ENCODE measurements around the gene CYP19A1. TPM values are rescaled to one million over a fixed set of nuclear protein-coding genes. Genes with fewer than 3 reads are reported as not detected.

Gene CYP19A1
- polyA plus RNA-seq, 1 donor: 8.3 TPM

- Histone ChIP-seq H3K4me3 (ENCODE audit: low read length) (no peak overlapping the region), H3K9me3 (ENCODE audit: control insufficient read depth, low read depth, low read length) (no peaks in the 10 kb centered on the region), H3K27ac (ENCODE audit: low read length) (no peak overlapping the region), H3K4me1 (ENCODE audit: control insufficient read depth, insufficient read depth, low read length) (no peaks in the 10 kb centered on the region), H3K27me3 (ENCODE audit: control insufficient read depth, insufficient read depth, low read length) (no peaks in the 10 kb centered on the region), H3K36me3 (ENCODE audit: control insufficient read depth, insufficient read depth, low read length) (no peaks in the 10 kb centered on the region)
- WGBS (ENCODE audit: insufficient coverage, low lambda C conversion rate): 100% methylated on average over 1 of the region's 9 CpGs
- no peak for DNase-seq
Measured at GRCh38 chr15:51363383-51363782, 25.0 kb upstream of the CYP19A1 start.

DNA sequence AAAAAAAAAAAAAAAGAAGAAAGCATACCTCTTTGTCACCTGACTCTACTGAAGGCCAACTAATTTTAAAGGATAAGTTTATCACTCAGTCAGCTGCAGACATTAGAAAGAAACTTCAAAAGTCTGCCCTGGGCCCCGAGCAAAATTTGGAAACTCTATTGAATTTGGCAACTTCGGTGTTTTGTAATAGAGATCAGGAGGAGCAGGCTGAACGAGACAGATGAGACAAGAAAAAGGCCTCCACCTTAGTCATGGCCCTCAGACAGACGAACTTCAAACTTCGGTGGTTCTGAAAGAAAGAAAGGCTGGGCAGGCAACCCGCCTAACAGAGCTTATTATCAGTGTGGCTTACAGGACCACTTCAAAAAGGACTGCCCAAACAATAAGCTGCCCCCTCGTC, 21.6 kb upstream of the CYP19A1 start:
- H3K27ac ChIP-seq (ENCODE audit: low read length): no peak overlapping the region
- H3K4me1 ChIP-seq (ENCODE audit: control insufficient read depth, insufficient read depth, low read length): no peaks in the 10 kb centered on the region
- H3K9me3 ChIP-seq (ENCODE audit: control insufficient read depth, low read depth, low read length): no peaks in the 10 kb centered on the region
- no peak overlapping the region for H3K4me3 ChIP-seq (ENCODE audit: low read length)
- H3K27me3 ChIP-seq (ENCODE audit: control insufficient read depth, insufficient read depth, low read length): no peaks in the 10 kb centered on the region
- no peaks in the 10 kb centered on the region for H3K36me3 ChIP-seq (ENCODE audit: control insufficient read depth, insufficient read depth, low read length)
- DNase-seq: no peak
- no CpG with 5 or more reads among the region's 7 CpGs for WGBS (ENCODE audit: insufficient coverage, low lambda C conversion rate)

GRCh38 chr15:51356983-51357382, 18.6 kb upstream of the CYP19A1 start:
- H3K27ac ChIP-seq (ENCODE audit: low read length): no peak overlapping the region
- H3K4me3 ChIP-seq (ENCODE audit: low read length): no peak overlapping the region
- no peaks in the 10 kb centered on the region for H3K9me3 ChIP-seq (ENCODE audit: control insufficient read depth, low read depth, low read length)
- H3K4me1 ChIP-seq (ENCODE audit: control insufficient read depth, insufficient read depth, low read length): no peaks in the 10 kb centered on the region
- H3K36me3 ChIP-seq (ENCODE audit: control insufficient read depth, insufficient read depth, low read length): no peaks in the 10 kb centered on the region
- no peaks in the 10 kb centered on the region for H3K27me3 ChIP-seq (ENCODE audit: control insufficient read depth, insufficient read depth, low read length)
- no peak for DNase-seq
- 83% methylated on average over 2 of the region's 6 CpGs for WGBS (ENCODE audit: insufficient coverage, low lambda C conversion rate)

DNA sequence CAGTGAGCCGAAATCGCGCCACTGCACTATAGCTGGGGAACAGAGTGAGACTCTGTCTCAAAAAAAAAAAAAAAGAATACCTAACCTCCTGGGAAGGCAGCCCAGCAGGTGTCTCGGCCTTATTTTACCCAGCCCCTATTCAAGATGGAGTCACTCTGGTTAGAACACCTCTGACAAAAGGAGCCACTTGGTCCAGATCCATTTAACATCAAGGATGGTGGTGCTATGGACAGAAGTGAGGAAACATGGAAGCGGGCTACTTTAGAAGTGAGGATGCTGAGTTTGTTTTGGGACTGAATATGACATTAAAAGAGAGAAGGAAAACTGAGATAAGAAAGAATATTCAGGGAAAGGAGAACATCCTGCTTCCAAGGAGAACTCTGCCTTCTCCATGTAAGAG, 17.8 kb upstream of the CYP19A1 start:
- Histone ChIP-seq H3K9me3 (ENCODE audit: control insufficient read depth, low read depth, low read length) (no peaks in the 10 kb centered on the region), H3K4me3 (ENCODE audit: low read length) (no peak overlapping the region), H3K27me3 (ENCODE audit: control insufficient read depth, insufficient read depth, low read length) (no peaks in the 10 kb centered on the region), H3K36me3 (ENCODE audit: control insufficient read depth, insufficient read depth, low read length) (no peaks in the 10 kb centered on the region), H3K27ac (ENCODE audit: low read length) (no peak overlapping the region), H3K4me1 (ENCODE audit: control insufficient read depth, insufficient read depth, low read length) (no peaks in the 10 kb centered on the region)
- no CpG with 5 or more reads among the region's 5 CpGs for WGBS (ENCODE audit: insufficient coverage, low lambda C conversion rate)
- no peak for DNase-seq

DNA sequence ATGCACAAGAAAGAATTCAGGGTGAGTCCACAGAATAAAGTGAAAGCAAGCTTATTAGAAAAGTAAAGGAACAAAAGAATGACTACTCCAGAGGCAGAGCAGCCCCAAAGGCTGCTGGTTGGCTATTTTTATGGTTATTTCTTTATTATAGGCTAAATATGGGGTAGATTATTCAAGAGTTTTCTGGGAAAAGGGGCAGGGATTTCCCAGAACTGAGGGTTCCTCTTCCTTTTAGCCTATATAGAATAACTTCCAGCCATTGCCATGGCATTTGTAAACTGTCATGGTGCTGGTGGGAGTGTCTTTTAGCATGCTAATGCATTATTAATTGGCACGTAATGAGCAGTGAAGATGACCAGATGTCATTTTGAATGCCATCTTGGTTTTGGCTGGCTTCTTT, 16.7 kb upstream of the CYP19A1 start:
- Histone ChIP-seq H3K36me3 (ENCODE audit: control insufficient read depth, insufficient read depth, low read length) (no peaks in the 10 kb centered on the region), H3K9me3 (ENCODE audit: control insufficient read depth, low read depth, low read length) (no peaks in the 10 kb centered on the region), H3K4me3 (ENCODE audit: low read length) (no peak overlapping the region), H3K27me3 (ENCODE audit: control insufficient read depth, insufficient read depth, low read length) (no peaks in the 10 kb centered on the region), H3K4me1 (ENCODE audit: control insufficient read depth, insufficient read depth, low read length) (no peaks in the 10 kb centered on the region), H3K27ac (ENCODE audit: low read length) (no peak overlapping the region)
- WGBS (ENCODE audit: insufficient coverage, low lambda C conversion rate): no CpG with 5 or more reads among the region's 1 CpG
- DNase-seq: no peak

GRCh38 chr15:51353976-51354375, 15.6 kb upstream of the CYP19A1 start:
- Histone ChIP-seq H3K4me1 (ENCODE audit: control insufficient read depth, insufficient read depth, low read length) (no peaks in the 10 kb centered on the region), H3K27me3 (ENCODE audit: control insufficient read depth, insufficient read depth, low read length) (no peaks in the 10 kb centered on the region), H3K4me3 (ENCODE audit: low read length) (no peak overlapping the region), H3K9me3 (ENCODE audit: control insufficient read depth, low read depth, low read length) (no peaks in the 10 kb centered on the region), H3K27ac (ENCODE audit: low read length) (no peak overlapping the region), H3K36me3 (ENCODE audit: control insufficient read depth, insufficient read depth, low read length) (no peaks in the 10 kb centered on the region)
- no peak for DNase-seq
- no CpG with 5 or more reads among the region's 2 CpGs for WGBS (ENCODE audit: insufficient coverage, low lambda C conversion rate)

- Histone ChIP-seq H3K27me3 (ENCODE audit: control insufficient read depth, insufficient read depth, low read length) (no peaks in the 10 kb centered on the region), H3K4me3 (ENCODE audit: low read length) (no peak overlapping the region), H3K4me1 (ENCODE audit: control insufficient read depth, insufficient read depth, low read length) (no peaks in the 10 kb centered on the region), H3K9me3 (ENCODE audit: control insufficient read depth, low read depth, low read length) (no peaks in the 10 kb centered on the region), H3K27ac (ENCODE audit: low read length) (no peak overlapping the region), H3K36me3 (ENCODE audit: control insufficient read depth, insufficient read depth, low read length) (no peaks in the 10 kb centered on the region)
- 93% methylated on average over 2 of the region's 3 CpGs for WGBS (ENCODE audit: insufficient coverage, low lambda C conversion rate)
- DNase-seq: no peak
Measured at GRCh38 chr15:51350723-51351122, 12.3 kb upstream of the CYP19A1 start.

GRCh38 chr15:51349156-51349844, 10.9 kb upstream of the CYP19A1 start:
- DNase-seq: no peak
- WGBS (ENCODE audit: insufficient coverage, low lambda C conversion rate): 100% methylated on average over 1 of the region's 4 CpGs

DNA sequence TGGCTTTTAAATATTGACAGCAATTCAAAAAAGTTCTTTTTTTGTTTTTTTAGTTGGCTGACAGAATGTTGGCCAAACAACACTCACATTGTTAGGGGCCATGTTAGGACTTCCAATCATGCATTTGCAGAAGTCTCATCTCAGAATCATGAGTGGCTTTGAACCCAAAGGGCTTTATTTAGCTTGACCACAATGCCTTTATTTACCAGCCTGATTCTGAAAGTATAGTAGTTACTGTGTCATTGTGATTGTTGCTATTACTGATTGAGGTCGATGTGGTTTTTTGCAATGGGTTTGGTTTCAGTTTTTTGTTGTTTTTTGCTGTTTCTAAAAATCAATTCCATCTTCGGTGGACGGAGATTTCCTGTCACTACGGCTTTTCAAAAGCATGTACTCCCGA, 10.3 kb upstream of the CYP19A1 start:
- no peak for DNase-seq
- no peak overlapping the region for H3K27ac ChIP-seq (ENCODE audit: low read length)
- 100% methylated on average over 1 of the region's 5 CpGs for WGBS (ENCODE audit: insufficient coverage, low lambda C conversion rate)
- no peaks in the 10 kb centered on the region for H3K4me1 ChIP-seq (ENCODE audit: control insufficient read depth, insufficient read depth, low read length)
- no peaks in the 10 kb centered on the region for H3K9me3 ChIP-seq (ENCODE audit: control insufficient read depth, low read depth, low read length)
- no peaks in the 10 kb centered on the region for H3K36me3 ChIP-seq (ENCODE audit: control insufficient read depth, insufficient read depth, low read length)
- H3K4me3 ChIP-seq (ENCODE audit: low read length): no peak overlapping the region
- H3K27me3 ChIP-seq (ENCODE audit: control insufficient read depth, insufficient read depth, low read length): peaks cover 2% of the 10 kb centered on the region

More at GRCh38 chr15:51349156-51349844, 10.9 kb upstream of the CYP19A1 start:
- Histone ChIP-seq H3K27ac (ENCODE audit: low read length) (no peak overlapping the region), H3K36me3 (ENCODE audit: control insufficient read depth, insufficient read depth, low read length) (no peaks in the 10 kb centered on the region), H3K4me1 (ENCODE audit: control insufficient read depth, insufficient read depth, low read length) (no peaks in the 10 kb centered on the region), H3K27me3 (ENCODE audit: control insufficient read depth, insufficient read depth, low read length) (no peaks in the 10 kb centered on the region), H3K9me3 (ENCODE audit: control insufficient read depth, low read depth, low read length) (no peaks in the 10 kb centered on the region), H3K4me3 (ENCODE audit: low read length) (no peak overlapping the region)

GRCh38 chr15:51346136-51346535, 7.7 kb upstream of the CYP19A1 start:
- H3K9me3 ChIP-seq (ENCODE audit: control insufficient read depth, low read depth, low read length): no peaks in the 10 kb centered on the region
- DNase-seq: no peak
- no peaks in the 10 kb centered on the region for H3K36me3 ChIP-seq (ENCODE audit: control insufficient read depth, insufficient read depth, low read length)
- H3K27ac ChIP-seq (ENCODE audit: low read length): no peak overlapping the region
- H3K4me3 ChIP-seq (ENCODE audit: low read length): no peak overlapping the region
- H3K4me1 ChIP-seq (ENCODE audit: control insufficient read depth, insufficient read depth, low read length): no peaks in the 10 kb centered on the region
- 51% methylated on average over 2 of the region's 3 CpGs for WGBS (ENCODE audit: insufficient coverage, low lambda C conversion rate)
- H3K27me3 ChIP-seq (ENCODE audit: control insufficient read depth, insufficient read depth, low read length): peaks cover 17% of the 10 kb centered on the region

GRCh38 chr15:51343466-51343865, 5.1 kb upstream of the CYP19A1 start:
- Histone ChIP-seq H3K27ac (ENCODE audit: low read length) (no peak overlapping the region), H3K4me1 (ENCODE audit: control insufficient read depth, insufficient read depth, low read length) (no peaks in the 10 kb centered on the region), H3K9me3 (ENCODE audit: control insufficient read depth, low read depth, low read length) (no peaks in the 10 kb centered on the region), H3K27me3 (ENCODE audit: control insufficient read depth, insufficient read depth, low read length) (peaks cover 33% of the 10 kb centered on the region), H3K4me3 (ENCODE audit: low read length) (no peak overlapping the region), H3K36me3 (ENCODE audit: control insufficient read depth, insufficient read depth, low read length) (no peaks in the 10 kb centered on the region)
- DNase-seq: no peak
- WGBS (ENCODE audit: insufficient coverage, low lambda C conversion rate): 100% methylated on average over 3 of the region's 4 CpGs
